B cell (primary cell): ENCODE measurements around the gene PDZD7.

Experiments
- CTCF ChIP-seq: fragments of 200-600 bp; IDR thresholded peaks from one replicate; pipeline ENCODE4 v1.8.0; 2022; ENCODE audit warnings: antibody characterized with exemption, mild to moderate bottlenecking
- EZH2 ChIP-seq: IDR thresholded peaks from 2 replicates; pipeline ENCODE4 v1.6.1; 2012; ENCODE audit warnings: borderline replicate concordance, low read depth, mild to moderate bottlenecking, moderate library complexity, low read length; ENCODE audit not compliant: insufficient read depth, poor library complexity, severe bottlenecking

- TF ChIP-seq CTCF: no peak
- TF ChIP-seq EZH2: no peak
Measured at GRCh38 chr10:101052285-101052684, 21.4 kb upstream of the PDZD7 start.
